Measurements from ENCODE around the gene SEH1L. TPM values are rescaled to one million over a fixed set of nuclear protein-coding genes. Genes with fewer than 3 reads are reported as not detected.
A peak's percentile ranks its signal among the peaks of the same experiment; 100 is the strongest.

Gene SEH1L
- total RNA-seq, 1 donor from 2014 or later: 108 TPM

GRCh38 chr18:13003466-13003896 lies 55.7 kb downstream of the SEH1L start:
- DNase-seq (ENCODE audit: low read depth) (peak; percentile 78), FAIRE-seq (no peak)
- no peak overlapping the region for H3K4me3 ChIP-seq (ENCODE audit: low read depth, low read length)
- H3K36me3 ChIP-seq (ENCODE audit: control insufficient read depth, insufficient read depth, low read length): peaks cover 6% of the 10 kb centered on the region
- TF ChIP-seq CTCF (IDR thresholded peaks at IDR 0.05; ENCODE audit: insufficient read depth, low read length, severe bottlenecking): peak; percentile 68
- H3K27me3 ChIP-seq (ENCODE audit: control insufficient read depth, insufficient read depth, low read length): no peaks in the 10 kb centered on the region

GRCh38 chr18:13004396-13004795 lies 56.6 kb downstream of the SEH1L start:
- no peak for TF ChIP-seq CTCF (IDR thresholded peaks at IDR 0.05; ENCODE audit: insufficient read depth, low read length, severe bottlenecking)
- DNase-seq (ENCODE audit: low read depth) (no peak), FAIRE-seq (no peak)
- Histone ChIP-seq H3K27me3 (ENCODE audit: control insufficient read depth, insufficient read depth, low read length) (no peaks in the 10 kb centered on the region), H3K4me3 (ENCODE audit: low read depth, low read length) (no peak overlapping the region), H3K36me3 (ENCODE audit: control insufficient read depth, insufficient read depth, low read length) (peaks cover 6% of the 10 kb centered on the region)

GRCh38 chr18:13005289-13005688 lies 57.5 kb downstream of the SEH1L start:
- no peak overlapping the region for H3K4me3 ChIP-seq (ENCODE audit: low read depth, low read length)
- no peak for DNase-seq (ENCODE audit: low read depth)
- no peak for FAIRE-seq
- no peak for TF ChIP-seq CTCF (IDR thresholded peaks at IDR 0.05; ENCODE audit: insufficient read depth, low read length, severe bottlenecking)
- no peaks in the 10 kb centered on the region for H3K27me3 ChIP-seq (ENCODE audit: control insufficient read depth, insufficient read depth, low read length)
- peaks cover 8% of the 10 kb centered on the region for H3K36me3 ChIP-seq (ENCODE audit: control insufficient read depth, insufficient read depth, low read length)

GRCh38 chr18:13006531-13007247 lies 58.9 kb downstream of the SEH1L start:
- DNase-seq (ENCODE audit: low read depth) (no peak), FAIRE-seq (no peak)
- Histone ChIP-seq H3K4me3 (ENCODE audit: low read depth, low read length) (no peak overlapping the region), H3K27me3 (ENCODE audit: control insufficient read depth, insufficient read depth, low read length) (no peaks in the 10 kb centered on the region), H3K36me3 (ENCODE audit: control insufficient read depth, insufficient read depth, low read length) (peaks cover 8% of the 10 kb centered on the region)
- no peak for TF ChIP-seq CTCF (IDR thresholded peaks at IDR 0.05; ENCODE audit: insufficient read depth, low read length, severe bottlenecking)

GRCh38 chr18:13007248-13007560 lies 59.4 kb downstream of the SEH1L start:
- no peak for DNase-seq (ENCODE audit: low read depth)
- H3K27me3 ChIP-seq (ENCODE audit: control insufficient read depth, insufficient read depth, low read length): no peaks in the 10 kb centered on the region
- TF ChIP-seq CTCF (IDR thresholded peaks at IDR 0.05; ENCODE audit: insufficient read depth, low read length, severe bottlenecking): no peak
- no peak for FAIRE-seq
- no peak overlapping the region for H3K4me3 ChIP-seq (ENCODE audit: low read depth, low read length)
- peaks cover 8% of the 10 kb centered on the region for H3K36me3 ChIP-seq (ENCODE audit: control insufficient read depth, insufficient read depth, low read length)

GRCh38 chr18:13011719-13012118 lies 63.9 kb downstream of the SEH1L start:
- peaks cover 6% of the 10 kb centered on the region for H3K36me3 ChIP-seq (ENCODE audit: control insufficient read depth, insufficient read depth, low read length)
- FAIRE-seq (no peak), DNase-seq (ENCODE audit: low read depth) (peak; percentile 96)
- TF ChIP-seq CTCF (IDR thresholded peaks at IDR 0.05; ENCODE audit: insufficient read depth, low read length, severe bottlenecking): no peak
- H3K4me3 ChIP-seq (ENCODE audit: low read depth, low read length): no peak overlapping the region
- H3K27me3 ChIP-seq (ENCODE audit: control insufficient read depth, insufficient read depth, low read length): no peaks in the 10 kb centered on the region
